Endothelial cell of umbilical vein (primary cell): ENCODE measurements around the gene CARD19. TPM values are rescaled to one million over a fixed set of nuclear protein-coding genes. Genes with fewer than 3 reads are reported as not detected.

Experiments
- BruUV-seq: library from RNA; stranded (reverse); fragments of 400-500 nt; replicated peaks from 2 replicates; lab custom pipeline; 2021; lab: Mats Ljungman, UMichigan
- CTCF ChIA-PET: fragments of 300-600, 350-600 bp; sonication (Branson Sonifier 250); formaldehyde crosslinking; loops from one replicate; lab custom pipeline; 2021; ENCODE audit warnings: antibody characterized with exemption, inconsistent platforms; lab: Charles Lee
- POLR2A ChIA-PET: fragments of 300-600, 350-600 bp; sonication (Branson Sonifier 250); formaldehyde crosslinking; loops from one replicate; lab custom pipeline; 2021; ENCODE audit warnings: antibody characterized with exemption, inconsistent platforms; lab: Charles Lee
- DNase-seq: peaks from one replicate; pipeline ENCODE4 v3.0.0-alpha.2; 2011; ENCODE audit warnings: low read depth, low spot score
- FAIRE-seq: peaks from 2 replicates; lab custom pipeline; 2011; peaks lifted over from hg19 to GRCh38; lab: Jason Lieb, UNC
- H2AFZ ChIP-seq: 2 replicates; pipeline ENCODE4 v1.6.0; 2012; ENCODE audit warnings: low read depth, low read length, control low read depth, inconsistent platforms
- H3K27ac ChIP-seq: 2 replicates; pipeline ENCODE4 v1.5.1; 2011; ENCODE audit warnings: low read depth, mild to moderate bottlenecking, control low read depth, low read length, moderate library complexity; ENCODE audit not compliant: insufficient read depth
- H3K27me3 ChIP-seq, 2 experiments: 2 replicates each; pipeline versions ENCODE4 v1.6.0 to v1.6.1; 2011; ENCODE audit warnings: low read length in 2 of 2, mixed read lengths in 1 of 2; ENCODE audit not compliant: control insufficient read depth in 2 of 2, insufficient read depth in 2 of 2
- H3K36me3 ChIP-seq, 2 experiments: 2 replicates in 1 of 2; 3 replicates in 1 of 2; pipeline ENCODE4 v1.5.1; 2011; ENCODE audit warnings: low read length in 2 of 2, mild to moderate bottlenecking in 1 of 2, moderate library complexity in 1 of 2; ENCODE audit not compliant: control insufficient read depth in 2 of 2, insufficient read depth in 2 of 2; ENCODE audit errors: extremely low read depth in 1 of 2
- H3K4me1 ChIP-seq: 3 replicates; pipeline ENCODE4 v1.5.1; 2011; ENCODE audit warnings: mild to moderate bottlenecking, low read length; ENCODE audit not compliant: control insufficient read depth, insufficient read depth; ENCODE audit errors: extremely low read depth
- H3K4me2 ChIP-seq: 2 replicates; pipeline ENCODE4 v1.6.1; 2011; ENCODE audit warnings: low read length, control low read depth, mixed read lengths; ENCODE audit not compliant: insufficient read depth
- H3K4me3 ChIP-seq, 3 experiments: fragments of 200-600 bp in 1 of 3; sonication (generic), shearing (Covaris generic) in 1 of 3; replicated peaks in 1 of 3; 2 replicates each; pipeline ENCODE4 v1.5.1; 2011 to 2016; ENCODE audit warnings: control low read depth in 3 of 3, low read length in 3 of 3, mild to moderate bottlenecking in 2 of 3, inconsistent platforms in 1 of 3, low read depth in 1 of 3, moderate library complexity in 1 of 3; ENCODE audit not compliant: insufficient read depth in 1 of 3
- H3K79me2 ChIP-seq: 2 replicates; pipeline ENCODE4 v1.6.0; 2012; ENCODE audit warnings: low read length, inconsistent platforms; ENCODE audit not compliant: control insufficient read depth, insufficient read depth
- H3K9ac ChIP-seq: replicated peaks from 2 replicates; pipeline ENCODE3; 2011; ENCODE audit warnings: low read length, control low read depth; ENCODE audit not compliant: insufficient read depth; ENCODE audit errors: extremely low read depth
- H3K9me1 ChIP-seq: replicated peaks from 3 replicates; pipeline ENCODE4 v1.6.0; 2011; ENCODE audit warnings: mild to moderate bottlenecking, low read length; ENCODE audit not compliant: control insufficient read depth, insufficient read depth; ENCODE audit errors: extremely low read depth
- H3K9me3 ChIP-seq: replicated peaks from 2 replicates; pipeline ENCODE4 v1.5.1; 2012; ENCODE audit warnings: low read length, inconsistent platforms; ENCODE audit not compliant: control insufficient read depth, insufficient read depth
- H4K20me1 ChIP-seq: replicated peaks from 2 replicates; pipeline ENCODE3; 2011; ENCODE audit warnings: mild to moderate bottlenecking, low read length; ENCODE audit not compliant: control insufficient read depth, insufficient read depth; ENCODE audit errors: extremely low read depth
- EZH2 ChIP-seq: IDR thresholded peaks from 2 replicates; pipeline ENCODE4 v1.6.1; 2012; ENCODE audit warnings: borderline replicate concordance, low read depth, mild to moderate bottlenecking, moderate library complexity, low read length, inconsistent platforms; ENCODE audit not compliant: severe bottlenecking
- FOS ChIP-seq: IDR thresholded peaks from 2 replicates; pipeline ENCODE4 v1.6.1; 2011; ENCODE audit warnings: mild to moderate bottlenecking, low read length, moderate library complexity, borderline replicate concordance; ENCODE audit not compliant: insufficient read depth
- GATA2 ChIP-seq: IDR thresholded peaks from 2 replicates; pipeline ENCODE4 v1.7.0; 2011; ENCODE audit warnings: low read depth, mild to moderate bottlenecking, moderate library complexity, mixed read lengths, low read length; ENCODE audit not compliant: insufficient read length, insufficient read depth
- JUN ChIP-seq: IDR thresholded peaks from 2 replicates; pipeline ENCODE4 v1.6.1; 2011; ENCODE audit warnings: borderline replicate concordance, low read depth; ENCODE audit not compliant: insufficient read length, insufficient read depth
- MYC ChIP-seq: IDR thresholded peaks from one replicate; pipeline ENCODE4 v1.6.1; 2011; ENCODE audit warnings: mild to moderate bottlenecking, low read depth, low read length
- POLR2A ChIP-seq: IDR thresholded peaks from 2 replicates; pipeline ENCODE4 v1.6.1; 2012; ENCODE audit warnings: low read depth, mild to moderate bottlenecking, control low read depth, low read length
- POLR2AphosphoS5 ChIP-seq: IDR thresholded peaks from 2 replicates; pipeline ENCODE4 v1.6.1; 2012; ENCODE audit warnings: low read depth, mild to moderate bottlenecking, control low read depth, low read length, moderate library complexity; ENCODE audit not compliant: insufficient read depth
- dilution Hi-C: fragments of 300-500 bp; cut with MboI; formaldehyde crosslinking; loops from one replicate; pipeline ENCODE4 v1.15.0; 2019; ENCODE audit warnings: low sequenced_read_pairs; ENCODE audit not compliant: extremely low pct_ligation_motif_present
- intact Hi-C: fragments of 100-400 bp; cut with micrococcal nuclease; formaldehyde crosslinking; loops from one replicate; pipeline ENCODE4 v1.10.0; 2022
- polyA plus RNA-seq, 4 experiments: library from polyadenylated mRNA; depleted of rRNA in 3 of 4; stranded (reverse) in 3 of 4; unstranded in 1 of 4; fragments of >200 nt; gene quantifications; 2 replicates each; pipeline versions ENCODE4 v1.2.1 to v1.2.3, GENCODE V29; 2011 to 2012; ENCODE audit warnings: missing spikeins in 1 of 4
- total RNA-seq: library from RNA; stranded (reverse); gene quantifications from 2 replicates; pipeline ENCODE4 v1.2.3, GENCODE V29; 2021
- TF ChIP-seq, protein P1 (sequence below), 2 donors: IDR thresholded peaks; 1 replicate in 1 of 2; 2 replicates in 1 of 2; pipeline ENCODE4 v1.5.1; 2011; ENCODE audit warnings: low read length in 2 of 2, mild to moderate bottlenecking in 2 of 2, moderate library complexity in 2 of 2, control low read depth in 1 of 2, inconsistent platforms in 1 of 2, low read depth in 1 of 2; ENCODE audit not compliant: insufficient read depth in 1 of 2; ENCODE audit errors: extremely low read depth in 1 of 2
- TF ChIP-seq, protein P2 (sequence below): IDR thresholded peaks from 2 replicates; pipeline ENCODE4 v1.6.1; 2011; ENCODE audit not compliant: insufficient read depth, insufficient read length

CARD19 gene
- total and polyA plus RNA-seq, 2 donors (not counting 3 experiments of a cell fraction or from before 2014, with no cell fraction given): 45.7 to 148 TPM

DNA sequence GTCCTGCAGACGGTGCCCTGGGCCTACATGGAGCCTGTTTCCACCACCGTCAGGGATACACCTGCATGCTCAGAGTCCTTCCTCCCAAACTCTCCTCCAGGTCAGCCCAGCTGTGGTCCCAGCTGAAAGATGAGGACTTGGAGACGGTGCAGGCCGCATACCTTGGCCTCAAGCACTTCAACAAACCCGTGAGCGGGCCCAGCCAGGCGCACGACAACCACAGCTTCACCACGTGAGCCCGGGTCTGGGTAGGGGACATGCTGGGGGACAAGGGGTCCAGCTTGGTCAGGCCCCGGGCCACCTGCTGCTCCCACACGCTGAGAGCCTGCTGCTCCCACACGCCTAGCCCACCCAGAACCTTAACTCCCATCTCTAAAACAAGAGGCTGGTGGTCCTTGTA is 16.6 kb upstream of the CARD19 start:
- Histone ChIP-seq H3K9ac (no peak overlapping the region), H3K27me3 (no peaks in the 10 kb centered on the region), H3K36me3 (no peaks in the 10 kb centered on the region), H3K4me3 (no peak overlapping the region), H4K20me1 (no peaks in the 10 kb centered on the region), H3K4me2 (no peak overlapping the region), H3K9me1 (no peaks in the 10 kb centered on the region), H3K4me1 (no peaks in the 10 kb centered on the region), H3K9me3 (no peaks in the 10 kb centered on the region), H3K27ac (no peak overlapping the region), H2AFZ (no peak overlapping the region), H3K79me2 (no peaks in the 10 kb centered on the region)
- DNase-seq (no peak), FAIRE-seq (no peak)
- dilution Hi-C loops: no loop called here
- ChIA-PET CTCF (no interaction called here), POLR2A (no interaction called here)
- no TSS peak for BruUV-seq
- TF ChIP-seq, protein P1, sequence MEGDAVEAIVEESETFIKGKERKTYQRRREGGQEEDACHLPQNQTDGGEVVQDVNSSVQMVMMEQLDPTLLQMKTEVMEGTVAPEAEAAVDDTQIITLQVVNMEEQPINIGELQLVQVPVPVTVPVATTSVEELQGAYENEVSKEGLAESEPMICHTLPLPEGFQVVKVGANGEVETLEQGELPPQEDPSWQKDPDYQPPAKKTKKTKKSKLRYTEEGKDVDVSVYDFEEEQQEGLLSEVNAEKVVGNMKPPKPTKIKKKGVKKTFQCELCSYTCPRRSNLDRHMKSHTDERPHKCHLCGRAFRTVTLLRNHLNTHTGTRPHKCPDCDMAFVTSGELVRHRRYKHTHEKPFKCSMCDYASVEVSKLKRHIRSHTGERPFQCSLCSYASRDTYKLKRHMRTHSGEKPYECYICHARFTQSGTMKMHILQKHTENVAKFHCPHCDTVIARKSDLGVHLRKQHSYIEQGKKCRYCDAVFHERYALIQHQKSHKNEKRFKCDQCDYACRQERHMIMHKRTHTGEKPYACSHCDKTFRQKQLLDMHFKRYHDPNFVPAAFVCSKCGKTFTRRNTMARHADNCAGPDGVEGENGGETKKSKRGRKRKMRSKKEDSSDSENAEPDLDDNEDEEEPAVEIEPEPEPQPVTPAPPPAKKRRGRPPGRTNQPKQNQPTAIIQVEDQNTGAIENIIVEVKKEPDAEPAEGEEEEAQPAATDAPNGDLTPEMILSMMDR (IDR thresholded peaks at IDR 0.05; ENCODE audit: extremely low read depth in 1 of 2, insufficient read depth in 1 of 2, low read depth in 1 of 2, low read length in 2 of 2): no peak
- TF ChIP-seq POLR2A: no peak
- no peak for TF ChIP-seq JUN
- TF ChIP-seq GATA2: no peak
- TF ChIP-seq POLR2AphosphoS5: no peak
- no peak for TF ChIP-seq FOS
- no peak for TF ChIP-seq EZH2
- TF ChIP-seq, protein P2, sequence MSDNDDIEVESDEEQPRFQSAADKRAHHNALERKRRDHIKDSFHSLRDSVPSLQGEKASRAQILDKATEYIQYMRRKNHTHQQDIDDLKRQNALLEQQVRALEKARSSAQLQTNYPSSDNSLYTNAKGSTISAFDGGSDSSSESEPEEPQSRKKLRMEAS: no peak
- no peak for TF ChIP-seq MYC
- intact Hi-C loops: no loop called here
